Stimulated activated CD4-positive, alpha-beta T cell treated with anti-CD3 and anti-CD28 coated beads, TNF-alpha, amount 100 ng/mL, for 24 hours (primary cell): ENCODE results near the gene DSC2.
"Not testable (repeated sequence)": the region's sequence is repeated elsewhere in the genome, so short reads cannot be mapped to it uniquely, and the experiment has no call there.

Source experiments
- DNase-seq, 3 experiments: peaks; one replicate each; pipeline ENCODE4 v3.0.0-alpha.2; 2020; ENCODE audit warnings: low read depth in 3 of 3

The DSC2 gene

DNA sequence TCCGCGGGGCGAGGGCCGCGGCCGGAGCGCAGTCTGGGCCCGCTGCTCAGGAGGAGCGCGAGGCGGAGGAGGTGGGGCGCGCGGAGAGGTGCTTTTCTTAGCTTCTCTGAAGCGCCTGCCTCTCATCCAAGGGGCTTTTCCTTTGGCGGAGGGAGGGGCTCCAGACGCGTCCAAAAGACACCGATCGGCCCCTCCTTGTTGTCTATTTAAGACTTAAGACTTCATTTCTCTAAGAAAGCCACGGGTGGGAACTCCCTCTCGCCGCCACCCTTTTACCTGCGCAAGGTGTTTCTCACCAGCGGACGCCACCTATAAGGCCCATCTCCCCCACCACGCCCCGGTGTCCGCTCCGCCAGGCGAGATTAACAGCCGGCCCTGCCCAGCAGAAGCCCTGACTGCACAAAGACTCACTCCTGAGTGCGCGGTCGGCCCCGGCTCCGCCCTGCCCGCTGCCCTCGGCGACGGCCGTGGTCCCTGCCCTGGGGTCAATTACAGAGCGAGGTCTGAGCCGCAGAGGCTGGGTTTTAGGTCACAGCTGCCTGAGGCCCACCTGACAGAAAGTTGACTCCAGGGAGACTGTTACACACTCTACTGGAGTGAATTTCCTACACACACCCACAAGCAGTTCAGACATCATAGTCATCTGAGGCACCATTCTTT lies at the start of gene DSC2:
Gene DSC2 (minus strand): TSS at position 397 of the 660 bp plus-strand sequence. CDS start 450 bp downstream, outside the sequence.
- DNase-seq, result no peak

DNA sequence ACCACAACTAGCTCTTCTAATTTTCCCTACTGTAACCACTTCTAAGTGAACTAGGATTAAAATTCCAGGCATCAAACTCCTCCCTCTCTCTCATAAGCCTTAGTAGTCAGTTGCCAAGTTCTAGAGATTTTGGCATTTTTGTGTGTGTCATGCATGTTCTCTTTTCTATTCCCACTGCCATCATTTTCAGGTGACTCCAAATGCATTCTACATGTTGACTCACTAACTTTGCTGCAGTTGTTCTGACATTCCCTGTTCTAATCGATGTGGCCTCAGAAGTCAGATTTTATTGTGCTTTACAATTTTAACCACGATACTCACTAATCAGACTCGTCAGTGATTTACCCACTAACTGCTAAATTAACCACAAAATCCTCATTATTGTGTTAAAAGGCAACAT lies 47.1 kb upstream of the DSC2 start:
- DNase-seq, result no peak

GRCh38 chr18:31148600-31148999 lies 46.4 kb upstream of the DSC2 start:
- no peak for DNase-seq

GRCh38 chr18:31146809-31147208 lies 44.6 kb upstream of the DSC2 start:
- DNase-seq, result no peak

GRCh38 chr18:31143025-31143424 lies 40.8 kb upstream of the DSC2 start:
- DNase-seq, result no peak

GRCh38 chr18:31138709-31139108 lies 36.5 kb upstream of the DSC2 start:
- DNase-seq, result no peak

DNA sequence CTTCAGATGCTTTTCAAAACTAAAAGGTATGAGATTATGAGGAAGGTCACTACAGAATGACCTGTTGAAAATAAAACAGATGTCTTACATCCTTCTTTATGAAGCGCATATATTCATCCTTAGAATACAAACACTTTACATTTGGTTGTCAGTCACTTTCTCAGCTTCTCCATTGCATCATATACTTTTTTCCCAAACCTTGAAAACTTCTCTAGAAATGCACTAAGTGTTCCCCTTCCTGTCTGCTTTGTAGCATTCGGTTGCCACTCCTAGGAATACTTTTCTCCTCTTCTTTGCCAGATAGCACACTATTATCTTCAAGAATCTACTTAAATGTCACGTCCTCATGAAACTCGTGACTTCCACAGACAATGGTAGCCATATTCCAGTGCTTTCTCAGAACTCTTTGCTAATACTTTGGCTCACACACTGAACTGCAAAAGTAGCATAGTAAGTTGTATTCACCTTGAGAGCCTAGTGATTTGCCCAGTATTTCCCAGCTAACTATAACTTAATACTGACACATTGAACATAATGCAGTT lies 32.8 kb upstream of the DSC2 start:
- DNase-seq, result no peak

DNA sequence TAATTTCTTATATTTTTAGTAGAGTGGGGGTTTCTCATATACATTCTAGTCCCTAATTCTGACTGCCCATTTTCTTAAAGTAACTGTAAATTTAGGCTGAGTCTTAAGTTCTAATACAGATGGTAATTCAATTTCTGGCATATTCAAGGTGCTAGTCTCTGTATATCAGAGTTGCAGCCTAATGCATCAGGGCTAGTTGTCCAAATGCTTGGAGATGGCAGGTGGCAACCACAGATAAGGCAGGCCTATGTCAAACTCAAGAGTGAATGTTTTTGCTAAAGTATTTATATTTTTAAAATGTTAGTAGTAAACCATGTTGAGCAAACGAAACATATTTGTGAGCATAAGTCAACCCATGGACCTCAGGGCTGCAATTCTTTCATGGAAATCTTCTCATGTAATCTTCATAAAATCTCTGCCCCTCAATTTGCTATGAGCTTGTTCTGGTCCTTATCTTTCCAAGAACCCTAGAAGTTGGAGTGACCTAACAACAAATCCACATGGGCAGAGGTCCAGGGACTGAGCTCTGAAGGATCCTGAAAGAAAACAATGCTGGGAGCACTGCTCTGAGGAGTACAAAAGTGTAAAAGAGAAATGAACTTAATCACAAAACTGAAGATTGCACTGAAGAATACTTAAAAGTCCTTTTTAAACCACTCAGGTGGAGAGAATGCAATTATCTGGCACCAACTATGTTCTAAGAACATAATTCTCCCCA lies 27.3 kb upstream of the DSC2 start:
- DNase-seq, result no peak

DNA sequence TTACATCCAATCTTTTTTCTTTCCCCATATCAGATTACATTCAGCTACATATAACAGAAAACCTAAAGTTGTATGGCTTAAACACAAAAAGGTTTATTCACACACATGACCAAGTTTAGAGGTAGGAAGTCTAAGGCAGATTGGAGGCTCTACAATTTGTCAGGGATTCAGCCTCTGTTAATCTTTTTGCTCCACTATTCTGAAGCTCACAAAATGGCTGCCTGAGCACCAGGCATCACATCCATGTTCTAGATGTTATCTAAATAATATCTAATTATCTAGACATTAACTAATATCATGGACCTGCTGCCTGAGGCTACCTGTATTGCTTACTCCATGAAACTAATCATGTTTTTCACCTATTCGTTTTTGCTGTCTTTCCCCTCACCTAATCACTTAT lies 23.7 kb upstream of the DSC2 start:
- no peak for DNase-seq

DNA sequence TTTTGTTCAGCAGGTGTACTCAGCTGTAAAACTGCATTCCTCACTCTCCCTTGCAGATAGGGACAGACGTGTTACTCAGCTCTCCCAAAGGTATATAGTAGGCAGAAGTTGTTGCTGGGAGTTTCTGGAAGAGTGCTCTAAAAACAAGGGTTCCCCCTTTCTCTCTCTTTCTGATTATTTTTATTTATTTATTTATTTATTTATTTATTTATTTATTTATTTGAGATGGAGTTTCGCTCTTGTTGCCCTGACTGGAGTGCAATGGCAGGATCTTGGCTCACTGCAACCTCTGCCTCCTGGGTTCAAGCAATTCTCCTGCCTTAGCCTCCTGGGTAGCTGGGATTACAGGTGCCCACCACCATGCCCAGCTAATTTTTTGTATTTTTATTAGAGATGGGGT lies 20.9 kb upstream of the DSC2 start:
- DNase-seq, result not testable (repeated sequence)

GRCh38 chr18:31120594-31120993 lies 18.4 kb upstream of the DSC2 start:
- DNase-seq, result no peak

GRCh38 chr18:31116853-31117595 lies 14.8 kb upstream of the DSC2 start:
- no peak for DNase-seq

DNA sequence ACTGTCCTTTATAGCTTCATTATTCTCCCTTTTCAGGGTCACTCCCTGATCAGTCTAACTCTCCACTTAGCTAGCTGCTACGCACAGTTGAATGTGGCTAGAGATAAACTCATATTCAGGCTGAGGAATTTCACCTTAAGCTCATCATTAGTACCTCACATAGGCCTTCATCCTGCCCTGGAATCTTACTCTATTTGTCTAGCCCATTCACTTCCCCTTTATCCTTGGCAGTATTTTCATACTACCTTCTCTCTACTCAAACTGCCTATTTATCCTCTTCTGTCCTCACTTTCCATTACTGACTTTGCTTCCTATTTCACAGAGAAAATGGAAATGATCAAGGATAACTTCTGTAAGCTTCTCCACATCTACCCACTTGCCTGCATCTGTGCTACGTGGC lies 10.6 kb upstream of the DSC2 start:
- DNase-seq, result no peak

- no peak for DNase-seq
These were observed 3.5 kb upstream of the DSC2 start for GRCh38 chr18:31105733-31106132.

DNA sequence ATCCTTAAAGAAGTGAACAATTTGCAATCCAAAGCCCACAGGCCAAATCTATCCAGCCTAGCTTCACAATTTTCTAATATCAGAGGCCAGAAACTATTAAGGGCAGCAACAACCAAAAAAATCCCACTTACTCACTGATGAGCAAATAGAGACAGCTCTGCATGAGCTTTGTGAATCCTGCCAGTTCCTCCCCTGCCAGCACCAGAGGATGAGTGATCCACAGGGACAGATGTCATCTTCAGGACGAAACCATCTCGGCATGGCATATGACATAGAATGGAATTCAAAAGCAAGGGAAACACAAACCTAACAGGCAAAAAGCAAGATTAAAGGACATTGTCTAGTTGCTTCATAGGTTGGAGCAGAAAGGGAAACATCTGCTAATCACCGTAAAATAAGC lies 2.2 kb upstream of the DSC2 start:
- DNase-seq, result no peak

- no peak for DNase-seq
These were observed 1.2 kb upstream of the DSC2 start for GRCh38 chr18:31103423-31103822.

DNA sequence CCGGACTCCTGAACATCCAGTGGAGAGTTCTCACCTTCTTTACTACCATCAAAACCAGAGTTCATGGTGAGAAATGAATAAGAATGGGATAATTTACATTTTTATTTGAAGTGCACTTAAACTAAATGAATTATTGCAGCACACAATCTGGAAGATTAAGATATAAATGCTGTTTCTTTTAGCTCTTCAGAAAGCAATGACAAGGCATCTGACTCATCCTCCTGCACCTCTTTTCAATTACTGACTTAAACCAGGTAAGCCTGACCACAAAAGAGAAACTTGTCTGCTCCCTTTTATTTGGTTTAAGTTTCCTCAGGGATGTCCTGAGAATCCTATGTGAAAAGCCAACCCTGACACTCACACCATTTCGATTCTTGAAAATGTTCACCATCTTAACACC lies 720 bp upstream of the DSC2 start:
- no peak for DNase-seq

DNA sequence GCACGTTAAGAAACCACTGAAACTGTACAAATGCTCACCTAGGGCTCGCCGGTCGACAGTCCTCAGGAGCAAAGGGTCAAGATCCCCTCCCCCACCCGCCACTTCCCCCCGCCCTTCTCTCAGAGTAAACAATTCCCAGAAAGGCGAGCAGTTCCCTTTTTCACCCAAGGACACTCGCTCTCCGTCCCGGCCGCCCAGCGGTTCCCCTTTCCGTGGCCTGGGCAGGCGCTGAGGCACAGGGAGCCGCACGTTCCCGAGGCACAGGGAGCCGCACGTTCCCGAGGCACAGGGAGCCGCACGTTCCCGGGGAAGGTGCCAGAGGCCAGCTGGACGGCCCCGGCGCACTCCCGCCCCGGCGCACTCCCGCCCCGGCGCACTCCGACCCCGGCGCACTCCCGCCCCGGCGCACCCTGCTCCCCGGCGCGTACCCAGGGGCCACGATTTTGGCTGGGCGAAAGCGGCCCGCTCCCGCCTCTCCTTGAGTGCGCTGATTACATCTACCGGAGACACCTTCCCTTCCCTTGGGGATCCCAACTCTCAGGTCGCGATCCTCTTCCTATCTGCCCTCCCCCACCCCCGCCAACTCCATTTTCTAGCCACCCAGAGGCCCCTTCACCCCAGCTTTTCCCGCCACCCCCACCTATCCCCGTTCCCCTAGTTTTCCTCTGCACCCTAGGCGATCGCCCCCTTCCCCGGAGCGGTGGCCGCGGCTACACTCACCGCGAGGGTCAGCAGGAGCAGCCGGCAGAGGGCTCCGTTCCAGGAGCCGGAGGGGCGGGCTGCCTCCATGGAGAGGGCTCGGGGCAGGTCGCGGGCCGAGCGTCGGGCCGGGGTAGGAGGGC lies 817 bp downstream of the DSC2 start:
- no peak for DNase-seq

DNA sequence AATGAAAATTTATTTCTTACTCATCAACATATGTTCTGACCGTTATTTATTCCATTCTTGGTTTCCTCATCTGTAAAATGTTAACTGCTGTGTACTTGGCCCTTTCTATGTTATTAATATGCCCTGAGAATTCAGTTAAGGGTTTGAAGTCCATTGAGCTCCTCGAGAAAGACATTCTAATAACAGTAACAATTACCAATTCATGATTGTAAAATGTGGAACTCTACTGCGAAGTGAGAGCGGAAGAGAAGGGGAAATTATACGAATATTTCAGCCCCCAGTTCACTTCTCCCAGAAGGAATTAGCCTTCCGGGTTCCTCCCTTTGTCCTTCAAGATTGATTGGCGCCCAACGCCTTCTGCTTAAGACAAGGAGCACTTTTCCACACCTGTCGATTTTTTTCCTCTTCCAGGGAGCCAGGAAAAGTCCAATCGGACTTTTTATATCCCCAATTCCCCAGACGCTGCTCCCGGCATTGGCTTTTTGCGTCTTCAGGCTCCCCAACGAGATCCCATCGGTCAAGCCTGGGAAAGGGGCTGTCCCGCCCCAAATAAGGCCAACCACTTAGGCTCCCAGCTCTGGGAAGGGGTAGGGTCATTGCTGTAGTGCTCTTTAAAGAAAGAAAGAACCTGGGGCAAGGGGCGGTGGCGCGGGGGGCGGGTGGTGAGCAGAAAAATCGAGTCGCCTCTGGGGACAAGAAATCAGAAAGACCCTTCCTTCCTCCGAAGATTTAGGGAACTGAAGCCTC lies 1.6 kb downstream of the DSC2 start:
- no peak for DNase-seq

GRCh38 chr18:31099450-31100230 lies 2.6 kb downstream of the DSC2 start:
- no peak for DNase-seq
